Adrenal gland (tissue), 5 donors: ENCODE results near the gene GPD1L.

Experiments used
- POLR2A ChIP-seq, 2 donors: fragments of 450-650 bp; IDR thresholded peaks; one replicate each; pipeline ENCODE4 v1.6.1; 2017; ENCODE audit warnings: antibody characterized with exemption in 2 of 2, mild to moderate bottlenecking in 2 of 2, moderate library complexity in 1 of 2
- TF ChIP-seq, protein P1 (sequence below), 6 experiments: fragments of 450-650 bp in 4 of 6; fragments of 200-600 bp in 2 of 6; sonication (generic) in 1 of 6; IDR thresholded peaks; 1 replicate in 5 of 6; 2 replicates in 1 of 6; pipeline versions ENCODE4 v1.5.1 to v1.8.0; 2016 to 2021; ENCODE audit warnings: antibody characterized with exemption in 6 of 6, mild to moderate bottlenecking in 2 of 6, moderate library complexity in 1 of 6
- donor health status: DM: no; HTN: no; CAD: no.

DNA sequence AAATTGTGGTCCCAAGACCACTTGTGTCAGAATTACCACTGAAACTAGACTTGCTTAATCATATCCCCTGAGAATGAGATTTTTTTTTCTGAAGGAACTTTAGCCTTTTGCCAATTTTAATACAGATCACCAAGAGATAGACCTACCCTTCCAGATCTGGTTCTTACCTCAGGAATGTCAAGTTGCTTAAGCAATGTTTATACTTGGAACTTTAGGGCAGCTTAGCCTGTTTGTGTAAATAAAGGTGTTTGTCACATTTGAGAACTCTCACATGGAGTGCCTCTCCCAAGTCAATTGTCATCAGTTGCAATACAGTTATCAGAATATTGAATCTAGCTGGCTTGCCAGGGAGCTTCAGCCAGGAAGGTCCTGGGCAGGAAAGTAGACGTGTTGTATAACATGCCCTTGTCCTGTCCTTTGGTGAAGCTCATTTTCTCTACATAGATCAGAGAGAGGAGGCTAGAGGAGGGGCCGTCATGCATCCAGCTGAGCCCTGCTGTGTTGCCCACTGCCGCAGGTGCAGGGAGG is 3.9 kb downstream of the GPD1L start:
- TF ChIP-seq, protein P1, sequence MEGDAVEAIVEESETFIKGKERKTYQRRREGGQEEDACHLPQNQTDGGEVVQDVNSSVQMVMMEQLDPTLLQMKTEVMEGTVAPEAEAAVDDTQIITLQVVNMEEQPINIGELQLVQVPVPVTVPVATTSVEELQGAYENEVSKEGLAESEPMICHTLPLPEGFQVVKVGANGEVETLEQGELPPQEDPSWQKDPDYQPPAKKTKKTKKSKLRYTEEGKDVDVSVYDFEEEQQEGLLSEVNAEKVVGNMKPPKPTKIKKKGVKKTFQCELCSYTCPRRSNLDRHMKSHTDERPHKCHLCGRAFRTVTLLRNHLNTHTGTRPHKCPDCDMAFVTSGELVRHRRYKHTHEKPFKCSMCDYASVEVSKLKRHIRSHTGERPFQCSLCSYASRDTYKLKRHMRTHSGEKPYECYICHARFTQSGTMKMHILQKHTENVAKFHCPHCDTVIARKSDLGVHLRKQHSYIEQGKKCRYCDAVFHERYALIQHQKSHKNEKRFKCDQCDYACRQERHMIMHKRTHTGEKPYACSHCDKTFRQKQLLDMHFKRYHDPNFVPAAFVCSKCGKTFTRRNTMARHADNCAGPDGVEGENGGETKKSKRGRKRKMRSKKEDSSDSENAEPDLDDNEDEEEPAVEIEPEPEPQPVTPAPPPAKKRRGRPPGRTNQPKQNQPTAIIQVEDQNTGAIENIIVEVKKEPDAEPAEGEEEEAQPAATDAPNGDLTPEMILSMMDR (IDR thresholded peaks at IDR 0.05) = no peak
- TF ChIP-seq POLR2A (IDR thresholded peaks at IDR 0.05) = no peak
